Activated CD8-positive, alpha-beta T cell treated with anti-CD3 and anti-CD28 coated beads for 36 hours (primary cell): Measurements from ENCODE around the gene SENP2. TPM values are rescaled to one million over a fixed set of nuclear protein-coding genes. Genes with fewer than 3 reads are reported as not detected.

Source experiments
- ATAC-seq: fragments of 200-7000 bp; cut with Tn5 transposase; one replicate; pipeline ENCODE4 v1.10.0; 2021; ENCODE audit warnings: mild to moderate bottlenecking, moderate library complexity
- CTCF ChIA-PET: fragments of 350-600 bp; sonication (Branson Sonifier 250); formaldehyde crosslinking; loops from one replicate; lab custom pipeline; 2021; ENCODE audit warnings: antibody characterized with exemption; lab: Charles Lee
- POLR2A ChIA-PET: fragments of 350-600 bp; sonication (Branson Sonifier 250); formaldehyde crosslinking; loops from one replicate; lab custom pipeline; 2021; ENCODE audit warnings: antibody characterized with exemption; lab: Charles Lee
- DNase-seq: peaks from one replicate; pipeline ENCODE4 v3.0.0-alpha.2; 2020
- H3K27ac Mint-ChIP-seq: one replicate; pipeline ENCODE4 v1.8.0; 2021; ENCODE audit warnings: mild to moderate bottlenecking, mixed read lengths
- H3K27me3 Mint-ChIP-seq: one replicate; pipeline ENCODE4 v1.8.0; 2021; ENCODE audit warnings: mixed read lengths
- H3K36me3 Mint-ChIP-seq: one replicate; pipeline ENCODE4 v1.8.0; 2021; ENCODE audit warnings: low read depth, mixed read lengths
- H3K4me1 Mint-ChIP-seq: one replicate; pipeline ENCODE4 v1.8.0; 2021; ENCODE audit warnings: low read depth, mixed read lengths
- H3K4me3 Mint-ChIP-seq: one replicate; pipeline ENCODE4 v1.8.0; 2021; ENCODE audit warnings: mild to moderate bottlenecking, moderate library complexity, mixed read lengths
- H3K9me3 Mint-ChIP-seq: one replicate; pipeline ENCODE4 v1.8.0; 2021; ENCODE audit warnings: mixed read lengths
- CTCF ChIP-seq: fragments of 200-600 bp; IDR thresholded peaks from one replicate; pipeline ENCODE4 v1.8.0; 2022; ENCODE audit warnings: antibody characterized with exemption, mild to moderate bottlenecking
- intact Hi-C: fragments of 100-400 bp; cut with micrococcal nuclease; formaldehyde crosslinking; loops from one replicate; pipeline ENCODE4 v1.10.0; 2022
- total RNA-seq, 2 experiments: library from RNA; stranded (reverse); gene quantifications; one replicate each; pipeline ENCODE4 v1.2.3, GENCODE V29; 2021

SENP2 gene
- total RNA-seq, 2 experiments from 2014 or later, result 22.5 to 28.4 TPM

GRCh38 chr3:185655426-185656320 lies 69.6 kb downstream of the SENP2 start:
- Mint-ChIP-seq H3K27ac (no peak overlapping the region), H3K9me3 (no peaks in the 10 kb centered on the region), H3K36me3 (no peaks in the 10 kb centered on the region), H3K4me3 (no peak overlapping the region), H3K27me3 (no peaks in the 10 kb centered on the region), H3K4me1 (no peaks in the 10 kb centered on the region)
- ChIA-PET CTCF (interaction anchor here (1.0 to 1.3 kb wide), 2 partner anchors 60 to 113 kb away, joined by 3 to 4 read pairs; no protein-coding TSS in a partner anchor), POLR2A (no interaction called here)
- intact Hi-C loops, result no loop called here
- no peak for DNase-seq
- TF ChIP-seq CTCF, result no peak
- ATAC-seq, result no peak

GRCh38 chr3:185656321-185656840 lies 70.3 kb downstream of the SENP2 start:
- ATAC-seq (no peak), DNase-seq (no peak)
- no peak overlapping the region for H3K4me3 Mint-ChIP-seq
- H3K27me3 Mint-ChIP-seq, result no peaks in the 10 kb centered on the region
- CTCF ChIA-PET, result interaction anchor here (1.0 to 1.3 kb wide), 3 partner anchors 61 to 883 kb away, joined by 3 to 4 read pairs (median 4); no protein-coding TSS in a partner anchor
- POLR2A ChIA-PET, result no interaction called here
- no peaks in the 10 kb centered on the region for H3K36me3 Mint-ChIP-seq
- TF ChIP-seq CTCF, result no peak
- H3K27ac Mint-ChIP-seq, result no peak overlapping the region
- intact Hi-C loops, result no loop called here
- no peaks in the 10 kb centered on the region for H3K9me3 Mint-ChIP-seq
- H3K4me1 Mint-ChIP-seq, result no peaks in the 10 kb centered on the region

- TF ChIP-seq CTCF, result no peak
- H3K27ac Mint-ChIP-seq, result no peak overlapping the region
- DNase-seq (no peak), ATAC-seq (no peak)
- intact Hi-C loops, result no loop called here
- no peaks in the 10 kb centered on the region for H3K36me3 Mint-ChIP-seq
- H3K9me3 Mint-ChIP-seq, result no peaks in the 10 kb centered on the region
- no peak overlapping the region for H3K4me3 Mint-ChIP-seq
- no peaks in the 10 kb centered on the region for H3K4me1 Mint-ChIP-seq
- POLR2A ChIA-PET, result no interaction called here
- peaks cover 3% of the 10 kb centered on the region for H3K27me3 Mint-ChIP-seq
- CTCF ChIA-PET, result interaction anchor here (1.3 kb wide), 1 partner anchor 882 kb away, joined by 4 read pairs; no protein-coding TSS in a partner anchor
Observed at GRCh38 chr3:185657211-185657610, 71.1 kb downstream of the SENP2 start.

- Mint-ChIP-seq H3K36me3 (no peaks in the 10 kb centered on the region), H3K4me3 (no peak overlapping the region), H3K9me3 (no peaks in the 10 kb centered on the region), H3K4me1 (no peaks in the 10 kb centered on the region), H3K27me3 (peaks cover 3% of the 10 kb centered on the region), H3K27ac (no peak overlapping the region)
- no peak for ATAC-seq
- CTCF ChIA-PET, result interaction anchor here (1.3 to 4.5 kb wide), 3 partner anchors 111 to 882 kb away, joined by 4 to 59 read pairs (median 13); no protein-coding TSS in a partner anchor
- POLR2A ChIA-PET, result no interaction called here
- no peak for TF ChIP-seq CTCF
- intact Hi-C loops, result no loop called here
- no peak for DNase-seq
Observed at GRCh38 chr3:185657691-185658503, 71.8 kb downstream of the SENP2 start.
